ENCODE data around the gene KRTAP9-9. TPM values are rescaled to one million over a fixed set of nuclear protein-coding genes. Genes with fewer than 3 reads are reported as not detected.

KRTAP9-9 gene
- not detected for total RNA-seq

DNA sequence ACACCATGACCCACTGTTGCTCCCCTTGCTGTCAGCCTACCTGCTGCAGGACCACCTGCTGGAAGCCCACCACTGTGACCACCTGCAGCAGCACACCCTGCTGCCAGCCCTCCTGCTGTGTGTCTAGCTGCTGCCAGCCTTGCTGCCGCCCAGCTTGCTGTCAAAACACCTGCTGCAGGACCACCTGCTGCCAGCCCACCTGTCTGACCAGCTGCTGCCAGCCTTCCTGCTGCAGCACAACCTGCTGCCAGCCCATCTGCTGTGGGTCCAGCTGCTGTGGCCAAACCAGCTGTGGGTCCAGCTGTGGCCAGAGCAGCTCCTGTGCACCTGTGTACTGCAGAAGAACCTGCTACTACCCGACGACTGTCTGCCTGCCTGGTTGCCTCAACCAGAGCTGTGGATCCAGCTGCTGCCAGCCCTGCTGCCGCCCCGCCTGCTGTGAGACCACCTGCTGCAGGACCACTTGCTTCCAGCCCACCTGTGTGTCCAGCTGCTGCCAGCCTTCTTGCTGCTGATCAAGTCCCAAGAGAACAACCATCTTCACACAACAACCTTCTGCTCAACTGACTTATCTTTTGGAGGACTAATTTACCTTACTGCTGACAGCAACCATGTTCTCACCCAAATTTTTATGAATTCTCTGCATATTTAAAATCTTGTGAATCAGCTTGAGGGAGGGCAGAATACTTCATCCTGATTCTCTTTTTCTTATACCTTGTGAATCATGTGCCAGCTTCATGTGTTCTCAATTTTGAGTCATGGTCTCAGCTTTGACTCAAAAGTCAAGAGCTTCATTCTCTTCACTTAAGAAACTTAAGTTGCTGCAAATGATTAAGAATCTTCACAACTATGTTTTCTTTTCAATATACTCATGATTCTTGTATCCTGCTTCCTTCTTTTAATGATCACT is at the start of gene KRTAP9-9:
Gene KRTAP9-9, plus strand, starts transcription at position 4 of the 910 bp plus-strand sequence.

DNA sequence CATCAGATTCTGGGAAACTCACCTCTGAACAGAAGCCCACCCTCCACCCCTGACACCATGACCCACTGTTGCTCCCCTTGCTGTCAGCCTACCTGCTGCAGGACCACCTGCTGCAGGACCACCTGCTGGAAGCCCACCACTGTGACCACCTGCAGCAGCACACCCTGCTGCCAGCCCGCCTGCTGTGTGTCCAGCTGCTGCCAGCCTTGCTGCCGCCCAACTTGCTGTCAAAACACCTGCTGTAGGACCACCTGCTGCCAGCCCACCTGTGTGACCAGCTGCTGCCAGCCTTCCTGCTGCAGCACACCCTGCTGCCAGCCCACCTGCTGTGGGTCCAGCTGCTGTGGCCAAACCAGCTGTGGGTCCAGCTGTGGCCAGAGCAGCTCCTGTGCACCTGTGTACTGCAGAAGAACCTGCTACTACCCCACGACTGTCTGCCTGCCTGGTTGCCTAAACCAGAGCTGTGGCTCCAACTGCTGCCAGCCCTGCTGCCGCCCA is 28.5 kb upstream of the KRTAP9-9 start, which contains the start of gene KRTAP9-2:
Gene KRTAP9-2, plus strand, starts transcription at position 51 of the 498 bp plus-strand sequence. Its CDS starts 7 bp downstream, at position 58.

DNA sequence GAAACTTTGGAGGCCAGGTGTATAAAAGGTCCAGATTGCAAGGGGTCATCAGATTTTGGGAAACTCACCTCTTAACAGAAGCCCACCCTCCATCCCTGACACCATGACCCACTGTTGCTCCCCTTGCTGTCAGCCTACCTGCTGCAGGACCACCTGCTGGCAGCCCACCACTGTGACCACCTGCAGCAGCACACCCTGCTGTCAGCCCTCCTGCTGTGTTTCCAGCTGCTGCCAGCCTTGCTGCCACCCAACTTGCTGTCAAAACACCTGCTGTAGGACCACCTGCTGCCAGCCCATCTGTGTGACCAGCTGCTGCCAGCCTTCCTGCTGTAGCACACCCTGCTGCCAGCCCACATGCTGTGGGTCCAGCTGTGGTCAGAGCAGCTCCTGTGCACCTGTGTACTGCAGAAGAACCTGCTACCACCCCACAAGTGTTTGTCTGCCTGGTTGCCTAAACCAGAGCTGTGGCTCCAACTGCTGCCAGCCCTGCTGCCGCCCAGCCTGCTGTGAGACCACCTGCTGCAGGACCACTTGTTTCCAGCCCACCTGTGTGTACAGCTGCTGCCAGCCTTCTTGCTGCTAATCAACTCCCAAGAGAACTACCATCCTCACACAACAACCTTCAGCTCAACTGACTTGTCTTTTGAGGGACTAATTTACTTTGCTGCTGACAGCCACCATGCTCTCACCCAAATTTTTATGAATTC is 22.6 kb upstream of the KRTAP9-9 start, which contains the start of gene KRTAP9-3:
Gene KRTAP9-3, plus strand, starts transcription at position 51 of the 707 bp plus-strand sequence. Its CDS starts 53 bp downstream, at position 104.

DNA sequence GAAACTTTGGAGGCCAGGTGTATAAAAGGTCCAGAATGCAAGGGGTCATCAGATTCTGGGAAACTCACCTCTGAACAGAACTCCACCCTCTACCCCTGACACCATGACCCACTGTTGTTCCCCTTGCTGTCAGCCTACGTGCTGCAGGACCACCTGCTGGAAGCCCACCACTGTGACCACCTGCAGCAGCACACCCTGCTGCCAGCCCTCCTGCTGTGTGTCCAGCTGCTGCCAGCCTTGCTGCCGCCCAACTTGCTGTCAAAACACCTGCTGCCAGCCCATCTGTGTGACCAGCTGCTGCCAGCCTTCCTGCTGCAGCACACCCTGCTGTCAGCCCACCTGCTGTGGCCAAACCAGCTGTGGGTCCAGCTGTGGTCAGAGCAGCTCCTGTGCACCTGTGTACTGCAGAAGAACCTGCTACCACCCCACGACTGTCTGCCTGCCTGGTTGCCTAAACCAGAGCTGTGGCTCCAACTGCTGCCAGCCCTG is 17.2 kb upstream of the KRTAP9-9 start, which contains the start of gene KRTAP9-8:
Gene KRTAP9-8, plus strand, starts transcription at position 51 of the 489 bp plus-strand sequence. Its CDS starts 53 bp downstream, at position 104.

DNA sequence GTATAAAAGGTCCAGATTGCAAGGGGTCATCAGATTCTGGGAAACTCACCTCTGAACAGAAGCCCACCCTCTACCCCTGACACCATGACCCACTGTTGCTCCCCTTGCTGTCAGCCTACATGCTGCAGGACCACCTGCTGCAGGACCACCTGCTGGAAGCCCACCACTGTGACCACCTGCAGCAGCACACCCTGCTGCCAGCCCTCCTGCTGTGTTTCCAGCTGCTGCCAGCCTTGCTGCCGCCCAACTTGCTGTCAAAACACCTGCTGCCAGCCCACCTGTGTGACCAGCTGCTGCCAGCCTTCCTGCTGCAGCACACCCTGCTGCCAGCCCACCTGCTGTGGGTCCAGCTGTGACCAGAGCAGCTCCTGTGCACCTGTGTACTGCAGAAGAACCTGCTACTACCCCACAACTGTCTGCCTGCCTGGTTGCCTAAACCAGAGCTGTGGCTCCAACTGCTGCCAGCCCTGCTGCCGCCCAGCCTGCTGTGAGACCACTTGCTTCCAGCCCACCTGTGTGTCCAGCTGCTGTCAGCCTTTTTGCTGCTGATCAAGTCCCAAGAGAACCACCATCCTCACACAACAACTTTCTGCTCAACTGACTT is 5.4 kb upstream of the KRTAP9-9 start, which contains the start of gene KRTAP9-4:
Gene KRTAP9-4, plus strand, starts transcription at position 51 of the 604 bp plus-strand sequence. Its CDS starts 34 bp downstream, at position 85.

DNA sequence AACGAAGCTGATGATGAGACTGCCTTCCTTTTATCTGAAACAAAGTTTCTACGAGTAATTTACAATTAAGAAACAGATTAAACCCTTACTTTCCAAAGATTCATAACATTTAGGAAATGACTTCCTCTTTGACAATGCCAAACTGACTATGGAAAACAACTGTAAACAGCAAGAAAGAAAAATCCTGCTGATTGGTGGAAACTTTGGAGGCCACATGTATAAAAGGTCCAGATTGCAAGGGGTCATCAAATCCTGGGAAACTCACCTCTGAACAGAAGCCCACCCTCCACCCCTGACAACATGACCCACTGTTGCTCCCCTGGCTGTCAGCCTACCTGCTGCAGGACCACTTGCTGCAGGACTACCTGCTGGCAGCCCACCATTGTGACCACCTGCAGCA is 9.9 kb downstream of the KRTAP9-9 start, which contains the start of gene KRTAP9-6:
Gene KRTAP9-6, plus strand, starts transcription at position 301 of the 400 bp plus-strand sequence. Its CDS starts 0 bp downstream, at position 301.

DNA sequence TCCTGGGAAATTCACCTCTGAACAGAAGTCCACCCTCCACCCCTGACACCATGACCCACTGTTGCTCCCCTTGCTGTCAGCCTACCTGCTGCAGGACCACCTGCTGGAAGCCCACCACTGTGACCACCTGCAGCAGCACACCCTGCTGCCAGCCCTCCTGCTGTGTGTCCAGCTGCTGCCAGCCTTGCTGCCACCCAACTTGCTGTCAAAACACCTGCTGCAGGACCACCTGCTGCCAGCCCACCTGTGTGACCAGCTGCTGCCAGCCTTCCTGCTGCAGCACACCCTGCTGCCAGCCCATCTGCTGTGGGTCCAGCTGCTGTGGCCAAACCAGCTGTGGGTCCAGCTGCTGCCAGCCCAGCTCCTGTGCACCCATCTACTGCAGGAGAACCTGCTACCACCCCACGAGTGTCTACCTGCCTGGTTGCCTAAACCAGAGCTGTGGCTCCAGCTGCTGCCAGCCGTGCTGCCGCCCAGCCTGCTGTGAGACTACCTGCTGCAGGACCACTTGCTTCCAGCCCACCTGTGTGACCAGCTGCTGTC is 20.5 kb downstream of the KRTAP9-9 start, which contains the start of gene KRTAP9-7:
Gene KRTAP9-7, plus strand, starts transcription at position 51 of the 543 bp plus-strand sequence. Its CDS starts 0 bp downstream, at position 51.

DNA sequence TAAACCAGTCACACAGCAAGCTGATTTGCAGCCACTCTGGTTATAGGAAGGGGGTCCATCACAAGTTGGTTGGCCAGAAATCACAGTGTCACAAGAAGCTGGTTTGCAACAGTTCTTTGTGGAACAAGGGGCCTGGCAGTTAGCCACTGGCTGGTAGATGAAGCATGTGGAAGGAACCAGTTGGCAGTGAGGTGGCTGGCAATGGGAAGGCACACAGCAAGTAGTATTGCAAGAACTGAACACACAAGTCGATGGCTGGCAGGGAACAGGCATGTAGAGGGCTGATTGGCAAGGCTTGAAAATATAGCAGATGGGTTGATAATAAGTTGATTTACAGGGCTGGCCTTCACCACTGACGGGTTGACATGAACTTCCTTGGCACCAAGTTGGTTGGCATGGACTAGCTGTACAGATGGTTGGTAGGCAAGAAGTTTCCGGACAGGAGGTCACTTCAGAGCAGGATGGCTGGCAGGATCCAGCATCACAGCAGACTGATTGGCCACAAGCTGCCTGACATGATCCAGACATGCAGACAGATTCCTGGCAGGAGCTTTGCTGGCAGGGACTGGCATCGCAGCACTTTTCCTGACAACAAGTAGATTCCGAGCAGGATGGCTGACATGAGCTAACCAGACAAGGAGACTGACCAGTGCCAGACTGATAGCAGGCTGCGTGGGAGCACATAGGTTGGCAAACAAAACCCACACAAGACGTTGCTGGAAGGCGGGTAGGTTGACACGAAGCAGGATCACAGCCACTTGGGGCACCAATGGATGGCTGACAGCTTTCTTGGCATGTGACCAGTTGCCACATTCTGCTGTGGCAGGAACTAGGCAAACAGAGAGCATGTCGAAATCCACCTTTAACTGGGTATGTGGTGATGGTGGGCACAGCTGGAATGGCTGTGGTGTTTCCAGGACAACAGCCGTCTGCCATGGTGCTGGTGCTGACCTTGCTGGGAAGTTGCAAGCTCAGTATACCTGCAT is 47.0 kb downstream of the KRTAP9-9 start, which contains the start of gene KRTAP29-1:
Gene KRTAP29-1, minus strand, starts transcription at position 936 of the 986 bp plus-strand sequence. Its CDS starts 0 bp downstream, at position 936.

Small RNAs within 50 kb of the gene (small RNA-seq; reads per million reads assigned to genes)
- gene KRTAP9-10P (ENCODE audit: low replicate concordance): not detected

Other genes starting within 250 kb of the KRTAP9-9 start
- not detected for gene KRTAP3-1, start 246.3 kb upstream of the KRTAP9-9 start, total RNA-seq
- gene KRTAP1-5, start 228.2 kb upstream of the KRTAP9-9 start, total RNA-seq: not detected
- gene KRTAP1-4, start 225.2 kb upstream of the KRTAP9-9 start, total RNA-seq: not detected
- gene KRTAP1-3, start 220.5 kb upstream of the KRTAP9-9 start, total RNA-seq: not detected
- not detected for gene KRTAP1-1, start 213.9 kb upstream of the KRTAP9-9 start, total RNA-seq
- not detected for gene KRTAP2-1, start 208.1 kb upstream of the KRTAP9-9 start, total RNA-seq
- gene KRTAP2-2, start 200.2 kb upstream of the KRTAP9-9 start, total RNA-seq: not detected
- not detected for gene KRTAP2-3, start 195.3 kb upstream of the KRTAP9-9 start, total RNA-seq
- not detected for gene KRTAP2-4, start 189.5 kb upstream of the KRTAP9-9 start, total RNA-seq
- gene KRTAP4-7, start 171.2 kb upstream of the KRTAP9-9 start, total RNA-seq: not detected
- gene KRTAP4-8, start 157.2 kb upstream of the KRTAP9-9 start, total RNA-seq: not detected
- not detected for gene KRTAP4-16, start 153.2 kb upstream of the KRTAP9-9 start, total RNA-seq
- not detected for gene KRTAP4-9, start 150.0 kb upstream of the KRTAP9-9 start, total RNA-seq
- not detected for gene KRTAP4-11, start 137.0 kb upstream of the KRTAP9-9 start, total RNA-seq
- not detected for gene KRTAP4-12, start 131.2 kb upstream of the KRTAP9-9 start, total RNA-seq
- gene KRTAP4-6, start 114.8 kb upstream of the KRTAP9-9 start, total RNA-seq: not detected
- gene KRTAP4-5, start 105.6 kb upstream of the KRTAP9-9 start, total RNA-seq: not detected
- not detected for gene KRTAP4-4, start 94.6 kb upstream of the KRTAP9-9 start, total RNA-seq
- not detected for gene KRTAP4-3, start 87.2 kb upstream of the KRTAP9-9 start, total RNA-seq
- gene KRTAP4-2, start 77.2 kb upstream of the KRTAP9-9 start, total RNA-seq: not detected
- gene KRTAP4-1, start 70.5 kb upstream of the KRTAP9-9 start, total RNA-seq: not detected
- not detected for gene KRTAP9-1, start 65.5 kb upstream of the KRTAP9-9 start, total RNA-seq
- gene KRTAP9-2, start 28.7 kb upstream of the KRTAP9-9 start, total RNA-seq: not detected
- not detected for gene KRTAP9-3, start 22.9 kb upstream of the KRTAP9-9 start, total RNA-seq
- gene KRTAP9-8, start 17.4 kb upstream of the KRTAP9-9 start, total RNA-seq: not detected
- gene KRTAP9-4, start 5.7 kb upstream of the KRTAP9-9 start, total RNA-seq: not detected
- not detected for gene KRTAP9-6, start 10.0 kb downstream of the KRTAP9-9 start, total RNA-seq
- gene KRTAP9-7, start 20.3 kb downstream of the KRTAP9-9 start, total RNA-seq: not detected
- not detected for gene KRTAP29-1, start 47.5 kb downstream of the KRTAP9-9 start, total RNA-seq
- not detected for gene KRTAP16-1, start 53.9 kb downstream of the KRTAP9-9 start, total RNA-seq
- gene KRTAP17-1, start 60.3 kb downstream of the KRTAP9-9 start, total RNA-seq: not detected
- 0.12 TPM for gene KRT33A, start 95.4 kb downstream of the KRTAP9-9 start, total RNA-seq
- not detected for gene KRT33B, start 114.4 kb downstream of the KRTAP9-9 start, total RNA-seq
- not detected for gene KRT34, start 126.9 kb downstream of the KRTAP9-9 start, total RNA-seq
- 0.47 TPM for gene KRT31, start 142.2 kb downstream of the KRTAP9-9 start, total RNA-seq
- gene KRT37, start 169.2 kb downstream of the KRTAP9-9 start, total RNA-seq: not detected
- not detected for gene KRT38, start 185.6 kb downstream of the KRTAP9-9 start, total RNA-seq
- gene KRT32, start 212.0 kb downstream of the KRTAP9-9 start, total RNA-seq: not detected
- gene KRT35, start 225.8 kb downstream of the KRTAP9-9 start, total RNA-seq: 0.41 TPM
- gene KRT36, start 234.5 kb downstream of the KRTAP9-9 start, total RNA-seq: not detected